ENCODE data around the gene CHRD. TPM values are rescaled to one million over a fixed set of nuclear protein-coding genes. Genes with fewer than 3 reads are reported as not detected.

CHRD gene
- total RNA-seq, 2 experiments from 2014 or later: not detected

DNA sequence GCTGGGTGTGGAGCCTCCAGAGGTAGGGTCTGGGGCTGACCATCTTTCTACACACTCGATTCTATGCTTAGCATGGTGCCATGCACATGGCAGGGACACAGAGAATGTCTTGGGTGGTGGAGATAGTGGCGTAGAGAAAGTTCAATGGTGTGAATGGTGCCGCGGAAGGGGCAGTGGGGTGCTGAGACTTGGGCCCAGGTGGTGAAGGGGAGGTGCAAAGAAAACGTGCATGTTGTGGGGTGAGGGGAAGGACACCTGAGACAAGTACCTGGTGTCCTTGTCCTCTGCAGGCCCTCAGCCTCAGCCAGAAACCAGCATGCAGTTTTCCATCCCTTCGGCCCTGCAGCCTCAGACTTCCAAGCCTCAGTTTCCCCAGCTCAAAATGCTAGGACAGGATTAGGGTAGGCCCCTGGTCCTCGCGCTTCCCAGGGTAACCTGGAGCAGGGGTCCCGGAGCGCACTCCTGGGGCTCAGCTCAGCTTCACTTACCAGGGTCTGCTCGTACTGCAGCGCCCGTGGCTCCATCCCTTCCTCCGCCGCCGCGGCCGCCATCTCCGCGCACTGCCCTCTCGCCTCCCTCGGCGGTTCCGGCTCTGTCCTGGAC, 18.8 kb upstream of the CHRD start:
- Mint-ChIP-seq H3K4me3 (peak overlapping the region; percentile 81), H3K27me3 (peaks cover 2% of the 10 kb centered on the region), H3K27ac (peak overlapping the region; percentile 40), H3K9me3 (no peaks in the 10 kb centered on the region), H3K36me3 (peaks cover 12% of the 10 kb centered on the region), H3K4me1 (peaks cover 23% of the 10 kb centered on the region)
- DNase-seq: peak; percentile 31
- ATAC-seq (ENCODE audit: low read depth): no peak
- POLR2A ChIA-PET: interaction anchor here (0.7 to 2.3 kb wide), 2 partner anchors 7 to 46 kb away, joined by 3 to 6 read pairs; no protein-coding TSS in a partner anchor

DNA sequence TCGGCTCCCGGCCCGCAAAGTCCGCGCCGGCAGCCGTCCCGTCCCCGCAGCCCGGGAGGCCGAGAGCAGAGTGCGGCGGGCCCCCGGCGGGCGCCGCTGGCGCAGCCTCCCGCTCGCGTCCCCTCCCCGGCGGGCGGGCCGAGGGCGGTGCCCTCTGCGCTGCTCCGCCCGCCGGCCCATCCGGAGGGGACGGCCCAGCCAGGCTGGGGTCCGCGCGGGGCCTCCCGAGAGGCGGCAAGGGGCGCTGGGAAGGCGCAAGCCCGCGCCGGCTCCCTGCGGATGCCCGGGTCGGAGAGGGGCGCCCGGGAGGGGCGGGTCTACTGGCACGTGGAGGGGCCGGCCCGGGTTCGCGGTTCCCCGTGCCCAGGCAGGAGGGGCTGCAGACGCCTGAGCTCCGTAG, 18.3 kb upstream of the CHRD start, which contains the start of the genes CLCN2 and POLR2H:
Gene CLCN2 (minus strand): TSS at position 74 of the 400 bp plus-strand sequence. CDS start 126 bp downstream, outside the sequence.
Gene POLR2H (plus strand): TSS at position 179 of the 400 bp plus-strand sequence. CDS start 1,783 bp downstream, outside the sequence.
- peak within 1 kb of the TSS; percentile 95 for H3K27ac Mint-ChIP-seq
- POLR2A ChIA-PET: interaction anchor here (0.9 to 2.3 kb wide), 2 partner anchors 8 to 62 kb away, joined by 5 to 6 read pairs; partner anchors contain the start of gene PSMD2
- H3K4me1 Mint-ChIP-seq: peaks cover 23% of the 10 kb centered on the region
- no peaks in the 10 kb centered on the region for H3K9me3 Mint-ChIP-seq
- peaks cover 13% of the 10 kb centered on the region for H3K36me3 Mint-ChIP-seq
- peak within 1 kb of the TSS; percentile 98 for H3K4me3 Mint-ChIP-seq
- ATAC-seq (ENCODE audit: low read depth) (peak; percentile 19), DNase-seq (peak; percentile 76)
- peaks cover 2% of the 10 kb centered on the region for H3K27me3 Mint-ChIP-seq

DNA sequence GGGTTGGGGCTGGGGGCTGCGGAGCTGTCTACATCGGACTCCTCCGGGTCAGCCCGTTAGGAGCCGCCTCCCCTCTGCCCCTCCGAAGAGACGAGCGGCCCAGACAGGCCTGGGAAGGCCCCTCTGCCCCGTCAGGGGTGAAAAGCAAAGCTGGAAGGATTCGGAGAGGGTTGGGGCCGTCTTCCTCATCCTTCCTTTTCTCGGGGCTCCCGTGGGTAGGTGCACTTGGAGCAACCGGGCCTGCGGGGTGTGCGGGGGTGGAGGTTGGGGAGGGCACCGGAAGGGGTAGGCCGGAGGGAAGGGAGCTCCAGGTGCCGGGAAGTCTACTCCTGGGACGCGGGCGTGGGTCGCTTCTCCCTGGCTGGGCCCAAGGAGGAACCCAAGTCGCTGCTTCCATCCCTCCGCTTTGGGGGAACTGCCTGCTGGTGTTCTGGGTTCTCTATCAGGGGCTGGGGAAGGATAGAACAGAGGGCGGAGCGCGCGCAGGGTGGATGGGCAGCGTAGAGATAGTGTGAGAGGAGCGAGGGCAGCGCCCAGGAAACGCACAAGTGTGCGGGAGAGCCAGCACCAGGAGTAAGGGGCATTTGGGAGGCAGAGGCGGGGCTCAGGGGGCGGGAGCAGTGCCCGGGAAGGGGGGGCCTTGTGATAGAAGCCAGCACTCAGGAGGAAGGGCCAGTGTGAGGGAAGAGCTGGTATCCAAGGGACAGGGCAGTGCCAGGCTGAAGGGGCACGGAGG, 17.8 kb upstream of the CHRD start:
- POLR2A ChIA-PET: interaction anchor here (0.6 to 2.3 kb wide), 7 partner anchors 8 to 1876 kb away, joined by 3 to 6 read pairs (median 3); partner anchors contain the start of gene PSMD2
- Mint-ChIP-seq H3K36me3 (peaks cover 18% of the 10 kb centered on the region), H3K27ac (peak overlapping the region; percentile 95), H3K9me3 (no peaks in the 10 kb centered on the region), H3K4me1 (peaks cover 27% of the 10 kb centered on the region), H3K27me3 (peaks cover 2% of the 10 kb centered on the region), H3K4me3 (peak overlapping the region; percentile 98)
- DNase-seq (peak; percentile 70), ATAC-seq (ENCODE audit: low read depth) (peak; percentile 7)

DNA sequence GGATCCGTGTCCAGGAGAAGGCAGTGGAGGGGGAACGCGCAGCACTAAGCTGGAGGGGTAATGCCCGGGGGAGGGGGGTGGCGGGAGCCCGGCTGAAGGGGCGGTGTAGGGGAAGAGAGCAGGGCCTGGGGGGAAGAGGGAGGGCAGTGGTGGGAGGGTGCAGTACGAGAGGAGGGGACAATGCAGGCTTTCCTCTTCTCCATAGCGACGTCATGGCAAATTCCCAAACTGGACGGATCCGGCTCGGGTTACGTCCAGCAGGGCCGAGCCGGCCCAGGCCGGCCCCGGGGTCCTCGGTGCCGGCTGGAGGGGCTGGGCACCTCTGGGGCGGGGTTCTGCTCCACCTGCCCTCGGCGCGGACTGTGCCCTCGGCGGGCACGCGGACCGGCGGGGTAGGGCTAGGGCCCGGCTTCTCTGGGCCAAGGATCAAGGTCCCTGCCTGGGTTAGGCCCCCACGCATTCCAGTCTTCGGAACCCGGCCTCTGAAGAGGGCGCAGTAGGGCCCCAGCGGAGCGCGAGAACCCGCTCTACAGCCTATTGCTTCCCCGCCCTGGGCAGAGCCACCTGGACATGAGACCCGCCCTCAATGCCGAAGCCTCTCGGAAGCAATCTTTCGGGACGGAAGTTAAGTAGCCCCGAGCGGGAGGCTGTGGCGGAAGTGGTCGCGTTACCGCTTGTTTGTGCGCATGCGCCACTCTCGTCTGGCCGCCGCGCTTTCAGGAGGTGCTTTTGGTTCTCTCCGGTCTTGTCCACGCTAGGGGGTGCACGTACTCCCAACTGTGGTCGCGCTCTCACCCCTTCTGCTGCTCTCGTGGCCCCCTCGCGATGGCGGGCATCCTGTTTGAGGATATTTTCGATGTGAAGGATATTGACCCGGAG, 16.9 kb upstream of the CHRD start:
- no peaks in the 10 kb centered on the region for H3K9me3 Mint-ChIP-seq
- ATAC-seq (ENCODE audit: low read depth): peak; percentile 87
- peak overlapping the region; percentile 96 for H3K27ac Mint-ChIP-seq
- peaks cover 2% of the 10 kb centered on the region for H3K27me3 Mint-ChIP-seq
- POLR2A ChIA-PET: interaction anchor here (0.6 to 2.3 kb wide), 6 partner anchors 8 to 1875 kb away, joined by 3 to 6 read pairs (median 3); no protein-coding TSS in a partner anchor
- peaks cover 21% of the 10 kb centered on the region for H3K36me3 Mint-ChIP-seq
- peak; percentile 95 for DNase-seq
- peaks cover 30% of the 10 kb centered on the region for H3K4me1 Mint-ChIP-seq
- peak overlapping the region; percentile 98 for H3K4me3 Mint-ChIP-seq

DNA sequence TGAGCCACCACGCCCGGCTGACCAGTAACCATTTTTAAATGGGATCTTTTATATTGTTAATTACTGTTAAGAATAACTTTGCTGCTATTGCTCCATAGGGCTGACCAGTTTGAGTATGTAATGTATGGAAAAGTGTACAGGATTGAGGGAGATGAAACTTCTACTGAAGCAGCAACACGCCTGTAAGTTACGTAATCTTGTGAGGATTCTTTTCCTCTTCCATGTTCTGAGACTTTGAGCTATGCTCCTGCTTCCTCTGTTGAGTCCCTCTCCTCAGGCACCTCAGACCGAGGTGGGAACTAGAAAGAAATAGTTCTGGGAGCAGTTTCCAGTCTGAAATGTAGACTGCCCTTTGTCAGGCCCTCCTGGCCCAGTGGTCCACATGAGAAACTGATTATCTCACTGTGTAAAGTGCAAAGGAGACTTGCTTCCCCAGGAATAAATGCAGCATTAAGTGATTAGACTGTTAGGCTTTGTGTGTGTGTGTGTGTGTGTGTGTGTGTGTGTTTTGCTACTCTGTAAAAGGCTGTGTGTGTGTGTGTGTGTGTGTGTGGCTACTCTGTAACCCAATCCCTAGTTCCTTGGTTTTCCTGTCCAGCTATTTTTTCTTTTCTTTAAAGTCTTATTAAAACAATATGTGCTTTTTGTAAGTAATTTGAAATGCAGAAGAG, 13.1 kb upstream of the CHRD start:
- no peak for DNase-seq
- Mint-ChIP-seq H3K4me1 (peaks cover 27% of the 10 kb centered on the region), H3K27me3 (peaks cover 2% of the 10 kb centered on the region), H3K36me3 (peaks cover 28% of the 10 kb centered on the region), H3K4me3 (no peak overlapping the region), H3K9me3 (no peaks in the 10 kb centered on the region), H3K27ac (no peak overlapping the region)
- ATAC-seq (ENCODE audit: low read depth): no peak
- POLR2A ChIA-PET: no interaction called here

DNA sequence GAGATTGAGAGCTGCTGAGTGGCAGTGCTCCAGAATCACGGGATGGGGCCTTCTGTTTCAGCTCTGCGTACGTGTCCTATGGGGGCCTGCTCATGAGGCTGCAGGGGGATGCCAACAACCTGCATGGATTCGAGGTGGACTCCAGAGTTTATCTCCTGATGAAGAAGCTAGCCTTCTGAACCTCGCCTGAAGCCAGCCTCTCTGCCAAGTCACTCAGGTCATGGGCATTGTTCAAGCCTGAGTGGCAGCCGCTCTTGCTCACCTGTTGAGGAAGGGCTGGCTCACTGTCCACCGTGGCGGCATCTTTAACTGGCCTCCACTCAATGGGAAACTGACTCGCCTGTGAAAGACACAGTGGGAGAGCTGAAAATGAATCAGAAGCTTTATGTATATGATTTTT, 11.7 kb upstream of the CHRD start:
- Mint-ChIP-seq H3K4me3 (no peak overlapping the region), H3K36me3 (peaks cover 28% of the 10 kb centered on the region), H3K27me3 (peaks cover 2% of the 10 kb centered on the region), H3K9me3 (no peaks in the 10 kb centered on the region), H3K4me1 (peaks cover 26% of the 10 kb centered on the region), H3K27ac (no peak overlapping the region)
- no peak for DNase-seq
- no peak for ATAC-seq (ENCODE audit: low read depth)
- POLR2A ChIA-PET: interaction anchor here (0.5 kb wide), 1 partner anchor 11 kb away, joined by 4 read pairs; no protein-coding TSS in a partner anchor

DNA sequence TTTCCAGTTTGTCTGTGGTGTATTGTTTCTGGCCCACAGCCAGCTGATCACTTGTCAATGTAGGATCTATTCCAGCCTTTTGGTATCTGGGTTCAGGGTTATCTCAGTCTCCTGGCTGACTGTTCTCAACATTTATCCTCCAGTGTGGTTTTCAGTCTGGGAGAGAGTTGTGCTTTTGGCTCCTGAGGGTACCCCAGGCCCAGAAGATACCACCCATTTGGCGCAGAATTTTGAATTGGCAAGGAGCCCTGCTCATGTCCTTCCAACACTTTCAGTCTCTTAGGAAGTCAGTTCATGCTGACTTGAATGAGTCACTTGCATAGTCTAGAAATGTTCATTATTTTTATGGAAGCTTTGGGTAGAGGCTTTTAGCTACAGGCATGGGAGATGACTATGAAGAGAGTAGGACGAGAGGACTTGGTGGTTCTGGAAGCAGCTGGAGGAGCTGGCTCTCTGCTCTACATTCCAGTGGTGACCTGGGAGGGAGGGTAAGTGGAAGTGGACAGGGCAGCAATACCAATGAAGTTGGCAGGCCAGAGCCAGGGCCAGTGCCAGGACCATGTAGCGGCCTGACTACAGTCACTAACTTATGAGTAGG, 11.2 kb upstream of the CHRD start:
- H3K4me3 Mint-ChIP-seq: no peak overlapping the region
- POLR2A ChIA-PET: no interaction called here
- ATAC-seq (ENCODE audit: low read depth) (no peak), DNase-seq (no peak)
- H3K27ac Mint-ChIP-seq: no peak overlapping the region
- H3K27me3 Mint-ChIP-seq: peaks cover 2% of the 10 kb centered on the region
- H3K4me1 Mint-ChIP-seq: peaks cover 23% of the 10 kb centered on the region
- peaks cover 26% of the 10 kb centered on the region for H3K36me3 Mint-ChIP-seq
- no peaks in the 10 kb centered on the region for H3K9me3 Mint-ChIP-seq

DNA sequence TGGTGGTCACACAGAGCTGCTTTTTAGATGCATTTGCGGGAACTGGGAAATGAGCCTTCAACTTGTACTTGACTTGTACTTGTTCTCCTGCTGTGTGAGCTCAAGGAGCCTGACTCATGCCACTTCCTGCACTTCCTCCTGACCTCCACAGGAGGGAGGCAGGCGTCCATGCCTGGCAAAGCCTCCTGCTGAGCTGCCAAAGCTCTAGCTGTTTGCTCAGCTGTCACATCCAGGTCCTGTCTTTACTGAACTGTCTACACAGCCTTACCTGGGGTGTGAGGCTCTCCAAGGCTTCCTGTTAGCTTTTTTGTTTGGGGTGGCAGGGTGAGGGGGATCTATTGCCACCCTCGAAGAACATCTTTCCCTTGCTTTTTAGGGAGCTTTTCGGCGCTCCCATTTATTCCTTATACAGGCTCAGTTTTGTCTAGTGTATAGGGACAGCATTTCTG, 8.3 kb upstream of the CHRD start:
- H3K27ac Mint-ChIP-seq: no peak overlapping the region
- no peaks in the 10 kb centered on the region for H3K9me3 Mint-ChIP-seq
- H3K36me3 Mint-ChIP-seq: peaks cover 14% of the 10 kb centered on the region
- H3K4me1 Mint-ChIP-seq: peaks cover 11% of the 10 kb centered on the region
- peaks cover 10% of the 10 kb centered on the region for H3K27me3 Mint-ChIP-seq
- no peak overlapping the region for H3K4me3 Mint-ChIP-seq
- DNase-seq: peak; percentile 63
- POLR2A ChIA-PET: interaction anchor here (0.5 to 1.3 kb wide), 4 partner anchors 9 to 197 kb away, joined by 3 to 8 read pairs (median 4); no protein-coding TSS in a partner anchor
- peak; percentile 96 for ATAC-seq (ENCODE audit: low read depth)

DNA sequence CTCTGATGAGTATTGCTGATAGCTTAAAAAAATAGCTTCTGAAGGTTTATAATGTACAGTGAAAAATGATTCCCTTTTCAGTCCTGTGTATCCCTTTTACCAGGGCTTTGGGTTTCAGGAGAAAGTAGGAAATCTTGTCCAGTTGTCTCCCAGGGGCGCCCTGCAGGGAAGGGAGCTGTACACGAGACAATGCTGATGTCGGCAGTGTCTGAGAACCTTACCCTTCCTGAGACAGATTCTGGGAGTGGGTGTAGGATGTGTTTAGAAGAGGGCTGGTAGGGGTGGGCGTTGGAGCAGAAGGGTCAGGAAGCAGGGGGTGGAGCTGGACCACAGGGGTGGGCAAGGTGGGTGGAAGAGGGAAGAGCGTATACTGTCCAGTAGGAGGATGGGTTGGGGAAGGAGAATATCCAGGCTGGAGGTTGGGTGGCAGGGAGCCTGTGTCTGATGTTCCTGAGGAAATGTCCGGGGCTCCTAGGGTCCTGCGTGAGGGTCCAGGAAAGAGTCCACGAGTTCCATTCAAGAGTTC, 7.5 kb upstream of the CHRD start:
- Mint-ChIP-seq H3K27me3 (peaks cover 11% of the 10 kb centered on the region), H3K4me3 (no peak overlapping the region), H3K36me3 (peaks cover 10% of the 10 kb centered on the region), H3K9me3 (no peaks in the 10 kb centered on the region), H3K27ac (no peak overlapping the region), H3K4me1 (peaks cover 8% of the 10 kb centered on the region)
- DNase-seq (no peak), ATAC-seq (ENCODE audit: low read depth) (no peak)
- POLR2A ChIA-PET: interaction anchor here (1.1 to 1.3 kb wide), 2 partner anchors 143 to 168 kb away, joined by 6 to 8 read pairs; no protein-coding TSS in a partner anchor

DNA sequence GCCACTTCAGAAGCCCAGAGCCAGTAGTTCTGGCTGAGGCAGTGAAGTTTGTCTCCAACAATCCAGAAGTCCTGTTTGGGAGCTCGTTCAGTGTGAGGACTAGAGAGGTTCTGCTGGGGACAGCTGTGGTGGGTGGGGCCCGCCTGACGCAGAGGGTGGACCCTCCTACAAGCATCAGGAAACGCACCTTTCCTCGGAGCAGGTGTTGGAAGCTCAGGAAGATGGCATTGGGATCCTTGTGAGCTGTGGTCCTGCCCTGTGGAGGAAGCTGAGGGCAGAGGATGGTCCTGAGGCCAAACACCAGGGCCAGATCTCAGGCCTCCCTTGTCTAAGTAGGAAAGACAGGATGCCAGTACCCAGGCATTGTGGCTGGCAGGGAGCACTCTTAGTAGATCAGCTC, 6.9 kb upstream of the CHRD start:
- DNase-seq (no peak), ATAC-seq (ENCODE audit: low read depth) (no peak)
- H3K36me3 Mint-ChIP-seq: peaks cover 6% of the 10 kb centered on the region
- H3K4me1 Mint-ChIP-seq: peaks cover 7% of the 10 kb centered on the region
- H3K27me3 Mint-ChIP-seq: peaks cover 16% of the 10 kb centered on the region
- H3K4me3 Mint-ChIP-seq: no peak overlapping the region
- no peak overlapping the region for H3K27ac Mint-ChIP-seq
- POLR2A ChIA-PET: no interaction called here
- no peaks in the 10 kb centered on the region for H3K9me3 Mint-ChIP-seq

DNA sequence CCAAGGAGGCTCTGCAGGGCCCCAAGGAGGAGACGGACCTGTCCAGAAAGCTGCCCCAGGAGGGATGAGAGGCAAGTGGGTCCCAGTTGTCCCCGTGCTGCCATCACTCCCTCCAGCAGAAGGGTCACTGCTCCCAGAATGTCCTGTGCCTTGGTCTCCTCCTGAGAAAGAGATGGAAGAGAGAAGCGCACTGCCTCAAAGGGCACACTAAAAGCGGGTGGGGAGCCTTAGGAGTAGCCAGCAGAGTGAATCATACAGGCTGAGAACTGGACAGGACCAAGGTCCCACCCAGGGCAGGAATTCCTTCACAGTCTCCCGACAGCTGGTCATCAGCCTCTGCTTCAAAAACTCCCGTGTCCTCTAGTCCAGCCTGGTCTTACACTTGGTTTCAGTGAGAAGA, 6.4 kb upstream of the CHRD start:
- Mint-ChIP-seq H3K9me3 (no peaks in the 10 kb centered on the region), H3K4me1 (peaks cover 6% of the 10 kb centered on the region), H3K36me3 (peaks cover 5% of the 10 kb centered on the region), H3K27me3 (peaks cover 21% of the 10 kb centered on the region), H3K27ac (no peak overlapping the region), H3K4me3 (no peak overlapping the region)
- no peak for DNase-seq
- ATAC-seq (ENCODE audit: low read depth): no peak
- POLR2A ChIA-PET: no interaction called here

Data from activated naive CD8-positive, alpha-beta T cell treated with anti-CD3 and anti-CD28 coated beads, Interleukin-2, amount 10 ng/mL, durations not matched to agents 7 days and 5 days (primary cell).